Central memory CD8-positive, alpha-beta T cell (primary cell): Measurements from ENCODE around the gene SLC22A17.
"Not testable (repeated sequence)": the region's sequence is repeated elsewhere in the genome, so short reads cannot be mapped to it uniquely, and the experiment has no call there.

Source experiments
- ATAC-seq: fragments of 150-1000 bp; cut with Tn5 transposase; replicated peaks from 2 replicates; pipeline ENCODE4 v1.10.0; 2022; ENCODE audit warnings: mild to moderate bottlenecking, moderate FRiP score, moderate number of reproducible peaks; ENCODE audit not compliant: poor library complexity, severe bottlenecking; ENCODE audit errors: extremely low read depth
- DNase-seq, 2 donors: peaks; one replicate each; pipeline ENCODE4 v3.0.0; 2021; ENCODE audit warnings: low spot score in 2 of 2
- H3K27ac Mint-ChIP-seq: one replicate; pipeline ENCODE4 v1.8.0; 2022; ENCODE audit warnings: low read depth, mild to moderate bottlenecking, moderate library complexity, mixed read lengths
- H3K27me3 Mint-ChIP-seq: one replicate; pipeline ENCODE4 v1.8.0; 2022; ENCODE audit warnings: mixed read lengths
- H3K36me3 Mint-ChIP-seq: one replicate; pipeline ENCODE4 v1.8.0; 2022; ENCODE audit warnings: mild to moderate bottlenecking, moderate library complexity, mixed read lengths; ENCODE audit not compliant: insufficient read depth
- H3K4me1 Mint-ChIP-seq: one replicate; pipeline ENCODE4 v1.8.0; 2022; ENCODE audit warnings: mixed read lengths
- H3K4me3 Mint-ChIP-seq: one replicate; pipeline ENCODE4 v1.8.0; 2022; ENCODE audit warnings: mild to moderate bottlenecking, moderate library complexity, mixed read lengths
- H3K9me3 Mint-ChIP-seq: one replicate; pipeline ENCODE4 v1.8.0; 2022; ENCODE audit warnings: mixed read lengths

Gene SLC22A17

GRCh38 chr14:23352506-23353432 lies at the start of gene SLC22A17:
TSS of gene SLC22A17 (minus strand) at chr14:23352887.
- Mint-ChIP-seq H3K36me3 (peaks cover 4% of the 10 kb centered on the region), H3K9me3 (no peaks in the 10 kb centered on the region), H3K4me1 (no peaks in the 10 kb centered on the region), H3K4me3 (peak within 1 kb of the TSS; percentile 61), H3K27ac (no peak within 1 kb of the TSS), H3K27me3 (peaks cover 78% of the 10 kb centered on the region)
- DNase-seq (peak in 1 of 2 donors; percentile 18), ATAC-seq (peak; percentile 68)

GRCh38 chr14:23401291-23401690 lies 48.6 kb upstream of the SLC22A17 start:
- Mint-ChIP-seq H3K36me3 (peaks cover 2% of the 10 kb centered on the region), H3K9me3 (no peaks in the 10 kb centered on the region), H3K27me3 (peaks cover 45% of the 10 kb centered on the region), H3K27ac (no peak overlapping the region), H3K4me1 (no peaks in the 10 kb centered on the region), H3K4me3 (no peak overlapping the region)
- DNase-seq (no peak), ATAC-seq (no peak)

- not testable (repeated sequence) for DNase-seq, H3K36me3 Mint-ChIP-seq, H3K27ac Mint-ChIP-seq, H3K4me3 Mint-ChIP-seq, ATAC-seq, H3K9me3 Mint-ChIP-seq, H3K4me1 Mint-ChIP-seq
- peaks cover 38% of the 10 kb centered on the region for H3K27me3 Mint-ChIP-seq
Observed at GRCh38 chr14:23400496-23401149, 47.9 kb upstream of the SLC22A17 start.

GRCh38 chr14:23399591-23399990 lies 46.9 kb upstream of the SLC22A17 start:
- no peak for ATAC-seq
- H3K27me3 Mint-ChIP-seq = peaks cover 42% of the 10 kb centered on the region
- no peaks in the 10 kb centered on the region for H3K4me1 Mint-ChIP-seq
- no peak for DNase-seq
- H3K4me3 Mint-ChIP-seq = no peak overlapping the region
- H3K36me3 Mint-ChIP-seq = no peaks in the 10 kb centered on the region
- H3K27ac Mint-ChIP-seq = no peak overlapping the region
- no peaks in the 10 kb centered on the region for H3K9me3 Mint-ChIP-seq

- Mint-ChIP-seq H3K27me3 (peaks cover 42% of the 10 kb centered on the region), H3K27ac (no peak overlapping the region), H3K36me3 (no peaks in the 10 kb centered on the region), H3K9me3 (no peaks in the 10 kb centered on the region), H3K4me1 (no peaks in the 10 kb centered on the region), H3K4me3 (no peak overlapping the region)
- ATAC-seq (no peak), DNase-seq (no peak)
Observed at GRCh38 chr14:23399136-23399535, 46.4 kb upstream of the SLC22A17 start.

- Mint-ChIP-seq H3K36me3 (no peaks in the 10 kb centered on the region), H3K9me3 (no peaks in the 10 kb centered on the region), H3K27ac (no peak overlapping the region), H3K27me3 (peaks cover 35% of the 10 kb centered on the region), H3K4me3 (no peak overlapping the region), H3K4me1 (no peaks in the 10 kb centered on the region)
- DNase-seq (no peak), ATAC-seq (no peak)
Observed at GRCh38 chr14:23398348-23398747, 45.7 kb upstream of the SLC22A17 start.

GRCh38 chr14:23396781-23397407 lies 44.2 kb upstream of the SLC22A17 start:
- no peaks in the 10 kb centered on the region for H3K4me1 Mint-ChIP-seq
- DNase-seq = no peak
- peaks cover 20% of the 10 kb centered on the region for H3K27me3 Mint-ChIP-seq
- ATAC-seq = no peak
- H3K36me3 Mint-ChIP-seq = peaks cover 3% of the 10 kb centered on the region
- H3K27ac Mint-ChIP-seq = no peak overlapping the region
- H3K4me3 Mint-ChIP-seq = no peak overlapping the region
- H3K9me3 Mint-ChIP-seq = no peaks in the 10 kb centered on the region

GRCh38 chr14:23396126-23396525 lies 43.4 kb upstream of the SLC22A17 start:
- ATAC-seq (no peak), DNase-seq (no peak)
- H3K36me3 Mint-ChIP-seq = peaks cover 3% of the 10 kb centered on the region
- no peaks in the 10 kb centered on the region for H3K4me1 Mint-ChIP-seq
- H3K4me3 Mint-ChIP-seq = no peak overlapping the region
- H3K27ac Mint-ChIP-seq = no peak overlapping the region
- no peaks in the 10 kb centered on the region for H3K9me3 Mint-ChIP-seq
- H3K27me3 Mint-ChIP-seq = peaks cover 19% of the 10 kb centered on the region

- H3K27ac Mint-ChIP-seq = no peak overlapping the region
- H3K4me3 Mint-ChIP-seq = no peak overlapping the region
- H3K36me3 Mint-ChIP-seq = peaks cover 3% of the 10 kb centered on the region
- H3K9me3 Mint-ChIP-seq = no peaks in the 10 kb centered on the region
- peaks cover 45% of the 10 kb centered on the region for H3K27me3 Mint-ChIP-seq
- DNase-seq (no peak), ATAC-seq (no peak)
- no peaks in the 10 kb centered on the region for H3K4me1 Mint-ChIP-seq
Observed at GRCh38 chr14:23392613-23393012, 39.9 kb upstream of the SLC22A17 start.

- not testable (repeated sequence) for H3K4me1 Mint-ChIP-seq, H3K4me3 Mint-ChIP-seq, H3K36me3 Mint-ChIP-seq, ATAC-seq, H3K9me3 Mint-ChIP-seq, DNase-seq, H3K27ac Mint-ChIP-seq
- peaks cover 45% of the 10 kb centered on the region for H3K27me3 Mint-ChIP-seq
Observed at GRCh38 chr14:23389871-23390270, 37.2 kb upstream of the SLC22A17 start.

GRCh38 chr14:23389396-23389795 lies 36.7 kb upstream of the SLC22A17 start:
- DNase-seq (no peak), ATAC-seq (no peak)
- Mint-ChIP-seq H3K4me1 (no peaks in the 10 kb centered on the region), H3K9me3 (no peaks in the 10 kb centered on the region), H3K27ac (no peak overlapping the region), H3K4me3 (no peak overlapping the region), H3K27me3 (peaks cover 47% of the 10 kb centered on the region), H3K36me3 (peaks cover 3% of the 10 kb centered on the region)

GRCh38 chr14:23388996-23389395 lies 36.3 kb upstream of the SLC22A17 start:
- DNase-seq = no peak
- Mint-ChIP-seq H3K9me3 (no peaks in the 10 kb centered on the region), H3K4me3 (no peak overlapping the region), H3K36me3 (peaks cover 3% of the 10 kb centered on the region), H3K27me3 (peaks cover 51% of the 10 kb centered on the region), H3K27ac (no peak overlapping the region), H3K4me1 (no peaks in the 10 kb centered on the region)
- no peak for ATAC-seq
